ENCODE data around the gene TEAD4. TPM values are rescaled to one million over a fixed set of nuclear protein-coding genes. Genes with fewer than 3 reads are reported as not detected.

TEAD4 gene
- total RNA-seq, 1 donor = 15.2 TPM

DNA sequence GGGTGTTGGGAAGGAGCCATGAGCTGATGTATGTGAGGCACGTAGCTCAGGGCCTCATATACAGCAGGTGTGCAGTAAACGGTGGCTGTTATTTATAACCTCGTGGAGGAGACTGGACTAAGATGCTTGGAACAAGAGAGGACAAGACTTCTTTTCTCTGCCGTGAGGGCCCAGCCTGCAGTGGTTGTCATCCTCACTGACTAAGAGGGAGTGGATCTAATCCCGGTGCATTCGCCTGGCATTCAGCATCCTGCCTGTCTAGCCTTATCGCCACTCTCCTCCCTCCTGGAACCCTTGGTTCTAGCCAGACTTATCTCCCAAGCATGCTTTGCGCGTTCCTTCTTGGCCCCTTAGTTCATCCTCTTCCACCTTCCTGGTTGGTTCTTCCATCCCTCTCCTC is 121.9 kb downstream of the TEAD4 start:
- no peak for DNase-seq (ENCODE audit: insufficient read length, low spot score, missing footprints)
- Histone ChIP-seq H3K27ac (ENCODE audit: low read depth, low read length) (no peak overlapping the region), H3K9me3 (ENCODE audit: low read depth, low read length) (no peaks in the 10 kb centered on the region), H3K4me3 (ENCODE audit: insufficient read depth, low read length) (no peak overlapping the region), H2AFZ (ENCODE audit: low read length) (no peak overlapping the region), H3K36me3 (ENCODE audit: insufficient read depth, low read length) (no peaks in the 10 kb centered on the region), H3K4me1 (ENCODE audit: insufficient read depth, low read length) (peaks cover 4% of the 10 kb centered on the region), H4K20me1 (ENCODE audit: insufficient read depth, low read length) (peaks cover 6% of the 10 kb centered on the region), H3K79me2 (ENCODE audit: insufficient read depth, low read length) (no peaks in the 10 kb centered on the region), H3K27me3 (ENCODE audit: insufficient read depth, low read length) (no peaks in the 10 kb centered on the region), H3K4me2 (ENCODE audit: insufficient read depth, low read length) (no peak overlapping the region)
- TF ChIP-seq, protein P1, sequence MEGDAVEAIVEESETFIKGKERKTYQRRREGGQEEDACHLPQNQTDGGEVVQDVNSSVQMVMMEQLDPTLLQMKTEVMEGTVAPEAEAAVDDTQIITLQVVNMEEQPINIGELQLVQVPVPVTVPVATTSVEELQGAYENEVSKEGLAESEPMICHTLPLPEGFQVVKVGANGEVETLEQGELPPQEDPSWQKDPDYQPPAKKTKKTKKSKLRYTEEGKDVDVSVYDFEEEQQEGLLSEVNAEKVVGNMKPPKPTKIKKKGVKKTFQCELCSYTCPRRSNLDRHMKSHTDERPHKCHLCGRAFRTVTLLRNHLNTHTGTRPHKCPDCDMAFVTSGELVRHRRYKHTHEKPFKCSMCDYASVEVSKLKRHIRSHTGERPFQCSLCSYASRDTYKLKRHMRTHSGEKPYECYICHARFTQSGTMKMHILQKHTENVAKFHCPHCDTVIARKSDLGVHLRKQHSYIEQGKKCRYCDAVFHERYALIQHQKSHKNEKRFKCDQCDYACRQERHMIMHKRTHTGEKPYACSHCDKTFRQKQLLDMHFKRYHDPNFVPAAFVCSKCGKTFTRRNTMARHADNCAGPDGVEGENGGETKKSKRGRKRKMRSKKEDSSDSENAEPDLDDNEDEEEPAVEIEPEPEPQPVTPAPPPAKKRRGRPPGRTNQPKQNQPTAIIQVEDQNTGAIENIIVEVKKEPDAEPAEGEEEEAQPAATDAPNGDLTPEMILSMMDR (IDR thresholded peaks at IDR 0.05; ENCODE audit: extremely low read depth, low read depth, low read length) = no peak

DNA sequence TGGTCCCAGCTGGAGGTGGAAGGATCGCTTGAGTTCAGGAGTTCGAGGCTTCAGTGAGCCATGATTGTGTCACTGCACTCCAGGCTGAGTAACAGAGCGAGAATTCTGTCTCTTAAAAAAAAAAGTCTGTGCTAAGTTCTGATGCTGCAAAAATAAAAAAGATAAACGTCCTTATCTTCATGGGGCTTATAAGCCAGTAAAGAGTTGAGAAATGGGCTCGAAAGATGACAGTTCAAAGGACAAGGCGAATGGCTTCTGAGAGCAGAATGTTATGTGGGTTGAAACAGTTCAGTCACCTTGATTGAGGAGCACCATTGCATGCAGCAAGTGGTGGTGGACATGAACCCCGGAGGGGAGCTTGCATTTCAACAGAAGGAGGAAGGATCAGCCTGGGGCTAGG is 122.7 kb downstream of the TEAD4 start:
- TF ChIP-seq, protein P1 (IDR thresholded peaks at IDR 0.05; ENCODE audit: extremely low read depth, low read depth, low read length) = no peak
- no peak overlapping the region for H3K4me2 ChIP-seq (ENCODE audit: insufficient read depth, low read length)
- H3K79me2 ChIP-seq (ENCODE audit: insufficient read depth, low read length) = no peaks in the 10 kb centered on the region
- H3K36me3 ChIP-seq (ENCODE audit: insufficient read depth, low read length) = no peaks in the 10 kb centered on the region
- peaks cover 6% of the 10 kb centered on the region for H4K20me1 ChIP-seq (ENCODE audit: insufficient read depth, low read length)
- no peak overlapping the region for H3K27ac ChIP-seq (ENCODE audit: low read depth, low read length)
- no peaks in the 10 kb centered on the region for H3K27me3 ChIP-seq (ENCODE audit: insufficient read depth, low read length)
- H3K9me3 ChIP-seq (ENCODE audit: low read depth, low read length) = no peaks in the 10 kb centered on the region
- no peak overlapping the region for H3K4me3 ChIP-seq (ENCODE audit: insufficient read depth, low read length)
- DNase-seq (ENCODE audit: insufficient read length, low spot score, missing footprints) = peak; percentile 70
- peaks cover 4% of the 10 kb centered on the region for H3K4me1 ChIP-seq (ENCODE audit: insufficient read depth, low read length)
- H2AFZ ChIP-seq (ENCODE audit: low read length) = no peak overlapping the region

DNA sequence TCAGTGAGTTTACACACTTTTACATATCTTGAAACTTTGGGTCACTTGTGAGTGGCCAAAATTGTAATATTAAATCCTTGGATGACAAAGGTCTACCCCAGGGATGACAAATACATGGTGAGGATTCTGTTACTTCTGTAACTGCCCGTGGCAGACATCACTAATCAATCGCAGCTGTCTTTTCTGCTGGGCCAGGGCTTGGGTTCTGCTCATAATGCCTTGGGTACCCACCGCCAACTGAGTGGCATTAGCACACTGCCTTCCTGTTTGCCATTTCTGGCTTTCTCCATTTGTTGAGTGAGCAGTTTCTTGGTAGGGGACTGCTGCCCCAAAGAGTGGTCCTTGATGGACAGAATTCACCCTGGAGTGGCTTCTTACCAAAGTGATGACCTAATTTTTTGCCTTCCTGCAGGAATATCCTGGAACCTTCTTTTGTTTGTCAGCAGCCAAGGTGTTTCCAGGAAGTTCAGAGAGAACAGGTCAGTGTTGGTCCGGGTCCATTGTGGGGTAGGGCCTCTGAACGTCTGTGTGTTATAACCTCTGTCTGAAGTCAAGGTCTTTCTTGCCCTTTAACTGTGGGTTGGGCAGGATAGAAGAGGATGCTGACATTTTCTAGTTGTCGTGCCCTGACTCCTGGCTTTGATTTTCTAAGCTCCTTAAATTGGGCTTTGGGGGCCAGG is 124.2 kb downstream of the TEAD4 start:
- Histone ChIP-seq H4K20me1 (ENCODE audit: insufficient read depth, low read length) (peaks cover 6% of the 10 kb centered on the region), H3K79me2 (ENCODE audit: insufficient read depth, low read length) (no peaks in the 10 kb centered on the region), H3K27ac (ENCODE audit: low read depth, low read length) (no peak overlapping the region), H3K27me3 (ENCODE audit: insufficient read depth, low read length) (no peaks in the 10 kb centered on the region), H3K9me3 (ENCODE audit: low read depth, low read length) (no peaks in the 10 kb centered on the region), H2AFZ (ENCODE audit: low read length) (no peak overlapping the region), H3K4me3 (ENCODE audit: insufficient read depth, low read length) (no peak overlapping the region), H3K4me2 (ENCODE audit: insufficient read depth, low read length) (no peak overlapping the region), H3K36me3 (ENCODE audit: insufficient read depth, low read length) (no peaks in the 10 kb centered on the region), H3K4me1 (ENCODE audit: insufficient read depth, low read length) (no peaks in the 10 kb centered on the region)
- TF ChIP-seq, protein P1 (IDR thresholded peaks at IDR 0.05; ENCODE audit: extremely low read depth, low read depth, low read length) = no peak
- DNase-seq (ENCODE audit: insufficient read length, low spot score, missing footprints) = peak; percentile 43

DNA sequence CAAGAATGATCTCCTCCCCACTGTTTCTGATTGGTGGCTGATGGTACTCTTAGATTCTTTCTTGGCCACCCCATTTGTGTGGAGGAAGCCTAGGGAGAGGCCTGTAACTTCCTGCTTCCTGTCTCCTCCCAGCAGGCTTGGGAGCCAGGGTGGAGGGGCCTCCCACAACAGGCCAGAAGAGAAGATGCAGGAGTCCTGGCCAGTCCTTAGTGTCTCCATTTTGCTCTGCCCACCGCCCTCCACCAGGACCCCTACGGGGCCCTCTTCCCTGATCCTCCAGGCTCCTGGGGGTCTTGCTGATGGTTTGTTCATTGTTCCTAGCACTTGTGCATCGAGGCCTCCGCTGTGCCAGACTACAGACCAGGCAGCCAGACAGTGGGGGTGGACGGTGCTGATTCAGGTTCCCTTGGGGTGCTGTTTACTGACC is 124.7 kb downstream of the TEAD4 start:
- H3K36me3 ChIP-seq (ENCODE audit: insufficient read depth, low read length) = no peaks in the 10 kb centered on the region
- TF ChIP-seq, protein P1 (IDR thresholded peaks at IDR 0.05; ENCODE audit: extremely low read depth, low read depth, low read length) = no peak
- H3K79me2 ChIP-seq (ENCODE audit: insufficient read depth, low read length) = no peaks in the 10 kb centered on the region
- peak; percentile 42 for DNase-seq (ENCODE audit: insufficient read length, low spot score, missing footprints)
- H3K4me2 ChIP-seq (ENCODE audit: insufficient read depth, low read length) = no peak overlapping the region
- no peaks in the 10 kb centered on the region for H3K27me3 ChIP-seq (ENCODE audit: insufficient read depth, low read length)
- peaks cover 6% of the 10 kb centered on the region for H4K20me1 ChIP-seq (ENCODE audit: insufficient read depth, low read length)
- no peaks in the 10 kb centered on the region for H3K4me1 ChIP-seq (ENCODE audit: insufficient read depth, low read length)
- H2AFZ ChIP-seq (ENCODE audit: low read length) = no peak overlapping the region
- H3K27ac ChIP-seq (ENCODE audit: low read depth, low read length) = no peak overlapping the region
- no peak overlapping the region for H3K4me3 ChIP-seq (ENCODE audit: insufficient read depth, low read length)
- no peaks in the 10 kb centered on the region for H3K9me3 ChIP-seq (ENCODE audit: low read depth, low read length)

All from osteoblast (primary cell).